GM15510 (cell line): Measurements from ENCODE around the gene ALDH1A1.

Experiments
- POLR2A ChIP-seq: IDR thresholded peaks from 3 replicates; pipeline ENCODE4 v1.6.1; 2011; ENCODE audit warnings: borderline replicate concordance; ENCODE audit not compliant: insufficient read length; ENCODE audit errors: extremely low read depth

Gene ALDH1A1

GRCh38 chr9:72857624-72857996 lies 95.2 kb downstream of the ALDH1A1 start:
- no peak for TF ChIP-seq POLR2A

GRCh38 chr9:72856972-72857623 lies 95.8 kb downstream of the ALDH1A1 start:
- no peak for TF ChIP-seq POLR2A

- TF ChIP-seq POLR2A, result no peak
Observed at GRCh38 chr9:72855890-72856523, 96.8 kb downstream of the ALDH1A1 start.

- TF ChIP-seq POLR2A, result no peak
Observed at GRCh38 chr9:72855321-72855720, 97.5 kb downstream of the ALDH1A1 start.
